Measurements from ENCODE around the gene CCNB1.

CCNB1 gene

GRCh38 chr5:69209602-69210001, 42.7 kb downstream of the CCNB1 start:
- H3K4me3 ChIP-seq (replicated peaks; ENCODE audit: insufficient read depth, low read length) = no peak overlapping the region
- H3K27ac ChIP-seq (replicated peaks) = no peak overlapping the region
- TF ChIP-seq CTCF (IDR thresholded peaks at IDR 0.05; ENCODE audit: insufficient read depth, low read length) (no peak), REST (IDR thresholded peaks at IDR 0.05; ENCODE audit: insufficient replicate concordance, low read depth) (no peak), POLR2AphosphoS5 (IDR thresholded peaks at IDR 0.05; ENCODE audit: low read depth) (no peak), SPI1 (IDR thresholded peaks at IDR 0.05; ENCODE audit: borderline replicate concordance, low read depth) (no peak), GABPA (IDR thresholded peaks at IDR 0.05; ENCODE audit: low read depth) (no peak)
- no peak for DNase-seq (ENCODE audit: low read depth in 1 of 2, low spot score in 1 of 2)
- no peaks in the 10 kb centered on the region for H3K27me3 ChIP-seq (ENCODE audit: insufficient read depth, poor library complexity, severe bottlenecking)

- no peak for DNase-seq (ENCODE audit: low read depth in 1 of 2, low spot score in 1 of 2)
- H3K27ac ChIP-seq (replicated peaks) = no peak overlapping the region
- H3K27me3 ChIP-seq (ENCODE audit: insufficient read depth, poor library complexity, severe bottlenecking) = no peaks in the 10 kb centered on the region
- TF ChIP-seq GABPA (IDR thresholded peaks at IDR 0.05; ENCODE audit: low read depth) (no peak), SPI1 (IDR thresholded peaks at IDR 0.05; ENCODE audit: borderline replicate concordance, low read depth) (no peak), REST (IDR thresholded peaks at IDR 0.05; ENCODE audit: insufficient replicate concordance, low read depth) (no peak), CTCF (IDR thresholded peaks at IDR 0.05; ENCODE audit: insufficient read depth, low read length) (no peak), POLR2AphosphoS5 (IDR thresholded peaks at IDR 0.05; ENCODE audit: low read depth) (no peak)
- H3K4me3 ChIP-seq (replicated peaks; ENCODE audit: insufficient read depth, low read length) = no peak overlapping the region
Measured at GRCh38 chr5:69211200-69211599, 44.2 kb downstream of the CCNB1 start.

- no peak for TF ChIP-seq REST (IDR thresholded peaks at IDR 0.05; ENCODE audit: insufficient replicate concordance, low read depth)
- no peak for DNase-seq (ENCODE audit: low read depth in 1 of 2, low spot score in 1 of 2)
- no peak overlapping the region for H3K4me3 ChIP-seq (replicated peaks; ENCODE audit: insufficient read depth, low read length)
- no peak overlapping the region for H3K27ac ChIP-seq (replicated peaks)
- no peaks in the 10 kb centered on the region for H3K27me3 ChIP-seq (ENCODE audit: insufficient read depth, poor library complexity, severe bottlenecking)
Measured at GRCh38 chr5:69212022-69212421, 45.1 kb downstream of the CCNB1 start.

All from HL-60 (cell line).